ENCODE data around the gene MST1.
"Not testable (repeated sequence)": the region's sequence is repeated elsewhere in the genome, so short reads cannot be mapped to it uniquely, and the experiment has no call there.

Gene MST1

DNA sequence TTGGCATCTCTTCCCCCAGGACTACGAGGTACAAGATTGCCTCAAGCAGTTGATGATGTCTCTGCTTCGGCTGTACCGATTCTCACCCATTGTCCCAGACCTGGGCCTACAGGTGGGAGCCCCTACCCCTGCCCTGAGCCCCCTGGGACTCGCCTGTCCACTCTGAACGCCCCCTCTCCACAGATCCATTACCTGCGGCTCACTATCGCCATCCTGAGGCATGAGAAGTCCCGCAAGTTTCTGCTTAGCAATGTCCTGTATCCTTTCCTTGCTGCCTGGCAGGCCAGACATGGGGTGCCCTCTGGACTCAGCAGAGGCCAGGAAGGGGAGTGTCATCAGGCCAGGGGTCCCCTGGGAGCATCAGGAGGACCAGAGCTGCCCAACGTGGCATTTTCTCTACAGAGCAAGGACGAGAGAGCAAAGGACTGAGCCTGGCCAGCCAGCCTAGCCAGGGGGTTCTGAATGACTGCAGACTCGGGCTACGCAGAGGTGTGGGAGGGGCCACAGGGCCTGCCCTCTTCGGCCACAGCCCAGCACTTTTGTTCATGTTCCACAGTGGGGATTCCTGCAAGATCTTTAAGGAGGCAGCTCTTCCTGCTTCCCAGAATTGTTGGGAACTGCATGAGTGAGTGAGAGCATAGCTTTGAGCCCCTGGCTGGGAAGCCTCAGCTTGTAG lies 11.3 kb upstream of the MST1 start:
- no peak for DNase-seq (ENCODE audit: low read depth in 3 of 3)

DNA sequence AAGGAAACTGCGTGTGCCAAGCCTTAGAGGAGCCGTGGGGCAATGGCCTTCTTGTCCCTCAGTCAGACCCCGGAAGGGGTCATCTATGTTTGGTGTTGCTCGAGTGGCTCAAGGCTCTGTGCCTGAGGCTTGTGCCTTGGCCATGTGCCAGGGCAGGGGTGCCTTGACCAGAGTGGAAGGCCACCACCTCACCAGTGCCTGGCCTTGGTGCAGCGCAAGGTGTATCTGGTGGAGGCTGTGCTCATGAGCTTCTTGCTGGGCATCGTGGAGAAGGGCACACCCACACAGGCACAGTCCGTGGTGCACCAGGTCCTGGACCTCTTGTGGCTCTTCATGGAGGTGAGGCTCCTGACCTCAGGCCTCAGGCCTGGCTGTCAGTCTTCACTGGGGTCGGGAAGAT lies 10.7 kb upstream of the MST1 start:
- no peak for DNase-seq (ENCODE audit: low read depth in 3 of 3)

DNA sequence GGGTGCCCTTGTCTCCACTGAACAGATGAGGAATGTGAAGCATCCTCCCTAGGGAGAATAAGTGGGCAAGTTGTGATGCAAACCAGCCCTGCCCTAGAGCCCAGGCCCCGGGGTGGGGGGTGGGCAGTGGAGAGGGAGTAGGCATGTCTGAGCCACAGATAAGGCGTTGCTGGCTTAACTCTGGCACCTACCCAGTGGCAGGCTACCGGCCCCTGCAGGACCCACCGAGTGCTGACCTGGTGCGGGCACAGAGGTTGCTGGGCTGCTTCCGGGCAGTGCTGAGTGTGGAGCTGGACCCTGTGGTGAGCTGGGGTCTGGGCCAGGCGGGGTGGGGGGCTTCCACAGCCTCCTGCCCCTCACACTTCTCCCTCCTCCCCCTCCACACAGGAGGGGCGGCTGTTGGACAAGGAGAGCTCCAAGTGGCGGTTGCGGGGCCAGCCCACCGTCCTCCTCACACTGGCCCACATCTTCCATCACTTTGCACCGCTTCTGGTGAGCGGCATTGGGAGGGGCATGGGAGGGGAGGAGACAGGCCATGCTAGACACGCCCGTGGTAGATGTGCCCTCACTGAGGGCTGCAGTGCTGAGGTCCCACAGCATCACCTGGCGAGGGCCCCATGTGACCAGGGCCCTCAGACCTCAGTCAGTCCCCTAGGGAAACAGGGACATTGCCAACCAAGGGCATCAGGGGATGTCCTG lies 10.2 kb upstream of the MST1 start:
- DNase-seq (ENCODE audit: low read depth in 3 of 3): no peak

DNA sequence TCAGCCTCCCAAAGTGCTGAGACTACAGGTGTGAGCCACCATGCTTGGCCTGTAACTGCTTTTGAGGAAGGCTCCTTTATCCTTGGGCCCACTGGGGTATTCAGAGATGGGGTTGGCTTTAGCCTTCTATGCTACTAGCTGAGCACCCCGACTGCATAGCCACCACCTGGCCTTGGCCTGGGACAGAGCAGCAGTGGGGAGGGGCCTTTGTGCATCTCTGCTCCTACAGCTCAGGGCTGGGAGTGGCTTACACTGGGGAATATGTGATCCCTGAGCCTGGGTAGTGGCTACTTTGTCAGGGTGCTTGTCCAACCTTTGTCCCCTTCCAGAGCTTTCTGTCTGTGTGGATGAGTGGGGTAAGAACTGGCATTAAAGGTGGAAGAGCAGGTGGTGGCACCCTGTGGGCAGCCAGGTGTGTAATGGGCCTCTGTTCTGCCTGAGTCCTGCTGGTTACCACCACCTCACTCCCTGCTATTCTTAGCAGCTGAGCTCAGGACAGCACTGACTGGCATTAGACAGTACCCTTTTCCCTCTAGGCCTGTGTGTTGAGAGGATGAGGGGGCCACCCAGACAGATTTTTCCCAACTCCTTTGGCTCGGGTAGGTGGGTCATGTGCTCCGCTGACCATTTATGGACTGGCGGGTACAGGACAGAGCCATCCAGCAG lies 6.2 kb upstream of the MST1 start:
- DNase-seq (ENCODE audit: low read depth in 3 of 3): not testable (repeated sequence)

DNA sequence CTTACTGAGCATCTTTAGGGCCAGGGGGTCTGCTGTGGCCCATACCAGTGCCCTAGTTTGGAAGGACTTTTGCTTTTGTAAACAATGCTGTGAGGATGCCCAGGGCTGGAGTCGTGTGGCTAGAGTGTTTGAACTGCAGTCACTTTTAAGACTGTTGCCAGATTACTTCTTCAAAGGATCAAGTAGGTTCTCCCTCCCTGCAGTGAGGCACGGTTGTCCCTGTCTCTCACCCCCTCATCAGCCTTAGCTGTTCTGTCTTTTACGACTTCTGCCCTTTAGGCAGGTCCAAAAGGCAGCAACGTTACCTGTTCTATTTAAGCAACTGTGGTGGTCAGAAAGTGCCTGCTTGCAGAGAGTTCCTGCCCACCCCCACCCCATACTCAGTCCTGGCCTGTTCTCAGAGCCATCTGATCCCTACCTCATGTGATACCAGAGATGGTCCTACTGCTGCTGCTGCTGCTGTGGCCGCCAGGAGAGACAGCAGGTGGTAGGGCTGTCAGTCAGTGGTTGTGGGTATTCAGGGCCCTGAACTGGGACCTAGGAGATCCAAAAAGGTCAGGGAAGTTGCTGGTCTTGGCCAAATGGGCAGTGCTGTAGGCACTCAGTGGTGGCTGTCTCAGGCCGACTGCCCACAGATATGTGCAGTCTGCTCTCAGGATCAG lies 5.3 kb upstream of the MST1 start:
- DNase-seq (ENCODE audit: low read depth in 3 of 3): not testable (repeated sequence)

DNA sequence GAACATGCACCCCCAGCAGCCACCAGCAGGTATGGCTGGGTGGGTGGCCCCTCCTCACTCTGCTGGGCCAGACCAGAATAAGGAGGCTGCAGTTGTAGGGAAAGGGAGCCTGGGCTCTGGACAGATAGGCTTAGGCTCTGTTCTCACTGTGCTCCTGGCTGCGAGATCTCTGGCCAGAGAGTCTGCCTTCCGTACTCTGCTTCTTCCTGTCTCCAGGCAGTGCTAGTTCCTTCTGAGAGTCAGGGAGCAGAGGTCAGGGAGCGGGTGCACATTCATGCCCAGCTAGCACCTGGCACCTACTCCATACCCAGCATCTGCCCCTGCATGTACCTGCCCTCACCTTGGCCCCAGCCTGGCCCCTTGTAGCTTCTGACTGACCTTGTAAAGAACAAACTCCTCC lies 2.2 kb upstream of the MST1 start:
- DNase-seq (ENCODE audit: low read depth in 3 of 3): not testable (repeated sequence)

DNA sequence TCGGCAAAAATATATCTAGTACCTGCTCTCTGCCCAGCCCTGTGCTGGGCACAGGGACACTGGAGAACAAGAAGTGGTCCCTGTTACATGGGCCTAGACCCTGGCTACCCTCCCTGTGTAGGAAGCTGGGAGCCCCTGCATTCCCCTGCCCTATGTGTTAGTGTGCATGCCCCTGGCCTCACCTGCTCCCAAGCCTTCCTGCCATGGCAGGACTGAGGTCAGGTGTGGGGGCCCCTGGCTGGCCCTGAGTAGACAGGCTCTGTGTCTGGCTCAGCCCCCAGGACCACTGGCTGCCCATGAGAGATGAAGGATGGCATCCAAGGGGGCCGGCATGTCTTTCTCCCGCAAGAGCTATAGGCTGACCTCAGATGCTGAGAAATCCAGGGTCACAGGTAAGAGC lies 1.6 kb upstream of the MST1 start:
- DNase-seq (ENCODE audit: low read depth in 3 of 3): not testable (repeated sequence)

DNA sequence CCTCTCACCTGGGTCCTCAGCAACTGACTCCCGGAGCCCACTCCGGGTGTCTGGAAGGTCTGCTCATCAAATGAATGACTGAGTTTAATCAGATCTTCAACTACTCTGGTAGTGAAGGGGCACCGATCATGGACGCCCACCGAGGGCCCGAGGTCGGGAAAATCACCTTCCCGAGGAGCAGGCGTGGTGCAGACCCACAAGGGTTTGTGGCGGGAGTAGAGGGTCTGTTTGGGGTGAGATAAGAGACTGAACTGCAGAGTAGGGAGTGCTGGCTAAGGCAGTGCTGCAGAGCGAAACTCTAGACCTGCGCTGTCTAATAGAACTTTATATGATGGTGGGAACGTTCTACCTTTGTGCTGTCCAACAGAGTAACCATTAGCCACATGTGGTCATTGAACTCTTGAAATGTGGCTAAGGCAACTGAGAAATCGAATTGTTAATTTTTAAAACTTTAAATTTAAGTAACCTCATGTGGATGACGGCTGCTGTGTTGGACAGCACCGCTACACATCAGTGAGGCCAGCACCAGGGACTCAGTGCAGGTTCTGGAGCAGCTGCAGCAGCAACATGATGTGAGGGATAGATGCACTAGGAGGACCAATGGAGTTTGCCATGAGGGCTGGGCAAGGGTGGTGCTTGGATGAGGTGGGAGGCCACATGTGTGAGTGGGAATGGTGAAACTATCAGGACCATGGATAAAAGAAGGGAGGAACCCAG lies 792 bp upstream of the MST1 start:
- DNase-seq (ENCODE audit: low read depth in 3 of 3): not testable (repeated sequence)

DNA sequence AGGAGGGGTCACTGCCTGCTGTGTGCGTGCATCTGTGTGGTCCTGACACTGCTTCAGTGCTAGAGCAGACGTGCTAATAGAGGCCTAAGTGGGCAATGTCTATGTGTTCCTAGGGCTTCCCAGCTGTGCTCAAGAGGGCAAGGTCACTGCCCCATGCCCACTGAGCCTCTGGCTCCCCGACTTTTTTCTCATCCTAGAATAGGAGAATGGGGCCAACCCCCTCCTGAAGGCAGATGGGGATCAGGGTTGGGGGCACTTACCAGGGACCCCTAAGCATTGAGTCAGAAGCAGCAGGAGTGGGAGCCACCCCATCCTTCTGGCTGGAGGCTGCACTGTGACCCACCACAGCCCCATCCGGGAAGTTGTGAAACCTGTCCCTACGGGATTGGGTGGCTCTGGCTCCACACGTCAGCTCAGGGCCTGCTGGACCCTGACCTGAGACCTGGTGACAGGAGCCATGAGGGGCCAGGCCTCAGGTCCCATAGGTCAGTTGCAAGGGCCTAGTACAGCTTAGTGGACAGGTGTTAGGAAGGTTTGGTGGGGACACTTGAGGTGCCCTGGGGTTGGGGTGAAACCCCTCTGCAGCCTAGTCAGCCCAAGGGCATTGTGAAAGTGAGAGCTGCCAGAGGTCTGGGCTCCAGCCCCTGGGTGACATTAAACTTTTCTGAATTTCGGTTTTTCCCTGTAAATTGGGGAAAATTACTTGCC lies 782 bp downstream of the MST1 start:
- not testable (repeated sequence) for DNase-seq (ENCODE audit: low read depth in 3 of 3)

DNA sequence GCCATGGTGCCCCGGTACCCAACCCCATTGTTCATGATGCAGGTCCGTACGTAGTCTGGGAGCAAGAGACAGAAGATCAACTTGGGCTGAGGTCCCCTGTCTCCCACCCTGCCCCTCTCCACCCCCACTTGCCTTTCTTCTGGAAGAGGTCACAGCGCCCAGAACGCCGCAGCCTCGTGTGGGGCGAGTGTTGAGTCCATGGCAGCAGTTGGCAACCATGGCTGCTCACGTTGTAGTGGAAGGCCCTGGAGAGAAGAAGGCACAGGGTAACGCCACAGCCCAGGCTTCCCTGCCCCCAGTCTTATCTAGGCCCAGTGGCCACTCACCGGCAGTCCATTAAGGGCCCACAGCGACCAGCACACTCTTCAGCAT lies 1.9 kb downstream of the MST1 start:
- DNase-seq (ENCODE audit: low read depth in 3 of 3): not testable (repeated sequence)

DNA sequence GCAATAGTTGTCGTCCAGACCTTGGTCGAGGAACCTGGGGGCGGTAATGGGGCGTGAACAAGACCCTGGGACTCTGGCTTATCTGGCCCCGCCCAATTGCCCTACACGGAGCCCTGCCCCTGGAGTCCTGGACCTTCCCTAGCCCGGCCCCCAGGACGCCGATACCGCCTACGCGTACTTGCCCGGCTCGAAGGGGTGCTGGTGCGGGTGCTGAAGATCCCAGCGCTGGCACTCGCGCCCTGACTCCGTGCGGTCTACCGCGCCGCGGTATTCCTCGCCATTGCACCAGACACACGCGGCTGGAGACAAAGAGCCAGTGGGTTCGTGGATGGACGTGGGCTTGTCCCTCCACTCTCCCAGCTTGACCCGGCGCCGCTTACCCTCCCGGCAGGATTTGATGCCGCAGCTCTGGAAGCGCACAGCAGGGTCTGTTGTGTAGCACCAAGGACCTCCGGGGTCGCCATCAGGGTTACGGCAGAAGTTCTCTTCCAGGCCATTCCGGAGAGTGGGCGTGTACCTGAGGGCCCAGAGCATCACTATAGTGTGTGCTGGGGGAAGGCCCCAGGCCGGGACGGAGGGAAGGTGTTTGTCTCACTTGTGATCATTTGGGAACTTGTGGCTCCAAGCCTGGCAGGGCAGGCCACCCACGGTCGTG lies 2.4 kb downstream of the MST1 start:
- not testable (repeated sequence) for DNase-seq (ENCODE audit: low read depth in 3 of 3)

DNA sequence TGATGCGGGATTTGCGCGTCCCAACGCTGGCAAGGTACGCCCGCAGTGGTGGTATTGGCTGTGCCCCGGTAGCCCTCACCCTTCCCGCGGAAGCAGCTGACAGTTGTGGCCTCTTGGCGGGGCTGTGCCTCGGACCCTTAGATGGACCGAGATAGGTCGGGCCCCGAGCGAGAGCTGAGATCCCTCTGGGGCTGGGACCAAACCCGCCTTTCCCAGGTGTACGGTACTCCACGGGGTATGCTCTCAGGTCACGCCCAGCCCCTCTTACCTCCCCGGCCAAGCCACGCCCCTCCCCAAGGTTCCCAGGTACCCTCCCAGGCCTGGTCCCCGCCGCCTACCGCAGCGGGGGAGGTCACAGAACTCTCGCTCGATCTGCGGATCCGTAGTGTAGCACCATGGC lies 2.9 kb downstream of the MST1 start:
- not testable (repeated sequence) for DNase-seq (ENCODE audit: low read depth in 3 of 3)

DNA sequence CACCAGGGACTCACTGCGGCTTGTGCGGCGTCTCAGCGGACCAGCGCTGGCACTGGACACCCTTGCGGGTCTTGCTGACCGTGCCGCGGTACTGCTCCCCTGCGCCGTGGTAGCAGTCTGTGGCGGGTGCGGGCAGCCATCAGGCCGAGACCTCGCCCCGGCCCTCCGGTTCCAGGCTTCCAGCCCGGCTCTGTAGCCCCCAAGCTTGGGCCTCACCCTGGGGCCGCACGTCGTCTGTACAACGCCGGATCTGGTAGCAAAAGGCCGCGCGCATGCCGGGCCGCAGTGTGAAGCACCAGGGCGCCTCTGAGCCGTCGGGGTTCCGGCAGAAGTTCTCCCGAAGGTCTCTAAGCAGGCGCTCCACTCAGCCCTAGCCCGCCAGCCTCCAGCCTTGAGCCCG lies 3.4 kb downstream of the MST1 start:
- not testable (repeated sequence) for DNase-seq (ENCODE audit: low read depth in 3 of 3)

DNA sequence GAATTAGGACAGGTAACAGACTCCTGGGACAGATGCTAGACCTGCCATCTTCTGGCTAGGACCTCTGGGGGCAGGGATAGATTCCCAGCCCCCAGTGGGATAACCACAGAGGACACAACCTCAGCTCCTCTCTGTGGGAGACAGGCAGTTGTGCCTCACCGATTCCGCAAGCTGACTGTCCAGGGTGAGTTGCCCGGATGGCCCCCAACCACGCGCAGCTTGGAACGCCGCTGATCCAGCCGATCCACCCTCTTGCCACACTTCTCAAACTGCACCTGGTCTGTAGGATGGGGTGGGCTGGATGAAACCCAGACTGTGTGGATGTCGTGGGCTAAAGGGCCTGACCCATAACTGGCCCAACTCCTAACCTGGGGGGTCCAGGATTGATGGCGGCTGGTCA lies 4.2 kb downstream of the MST1 start:
- DNase-seq (ENCODE audit: low read depth in 3 of 3): not testable (repeated sequence)

DNA sequence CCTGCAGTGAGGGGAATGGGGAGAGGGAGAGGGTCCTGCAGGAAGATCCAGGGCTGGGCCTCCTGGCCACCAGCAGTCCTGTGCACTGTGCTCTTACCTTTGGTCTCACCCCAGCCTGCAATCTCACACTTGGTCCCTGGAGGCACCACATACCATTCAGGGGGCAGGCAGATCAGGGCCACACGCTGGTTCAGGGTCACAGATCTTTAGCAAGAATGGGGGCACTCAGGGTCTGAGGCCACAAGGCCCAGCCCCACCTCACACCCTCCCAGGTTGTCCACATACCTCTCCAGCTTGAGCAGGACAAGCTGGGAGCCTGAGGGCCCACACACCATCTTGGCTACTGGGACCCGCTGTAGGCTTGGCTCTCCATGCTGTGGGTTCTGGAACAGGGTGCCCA lies 4.8 kb downstream of the MST1 start:
- DNase-seq (ENCODE audit: low read depth in 3 of 3): not testable (repeated sequence)

DNA sequence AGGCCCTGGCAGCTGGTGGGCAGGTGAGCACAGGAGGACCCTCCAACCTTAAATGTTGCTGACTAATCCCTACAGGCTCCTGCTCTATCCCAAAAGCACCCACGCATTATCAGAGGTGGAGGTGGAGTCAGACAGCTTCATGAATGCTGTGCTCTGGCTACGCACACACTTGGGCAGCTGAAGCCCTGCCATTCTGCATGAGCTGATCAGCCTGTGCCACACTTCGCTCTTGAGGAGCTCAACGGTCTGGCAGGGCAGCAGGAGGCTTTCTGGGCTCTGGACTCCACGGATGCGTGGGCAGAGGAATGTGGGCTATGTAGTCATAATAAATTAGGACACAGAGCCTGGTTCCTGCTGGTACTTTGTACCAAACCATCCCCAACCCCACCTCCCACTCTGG lies 6.1 kb downstream of the MST1 start:
- no peak for DNase-seq (ENCODE audit: low read depth in 3 of 3)

DNA sequence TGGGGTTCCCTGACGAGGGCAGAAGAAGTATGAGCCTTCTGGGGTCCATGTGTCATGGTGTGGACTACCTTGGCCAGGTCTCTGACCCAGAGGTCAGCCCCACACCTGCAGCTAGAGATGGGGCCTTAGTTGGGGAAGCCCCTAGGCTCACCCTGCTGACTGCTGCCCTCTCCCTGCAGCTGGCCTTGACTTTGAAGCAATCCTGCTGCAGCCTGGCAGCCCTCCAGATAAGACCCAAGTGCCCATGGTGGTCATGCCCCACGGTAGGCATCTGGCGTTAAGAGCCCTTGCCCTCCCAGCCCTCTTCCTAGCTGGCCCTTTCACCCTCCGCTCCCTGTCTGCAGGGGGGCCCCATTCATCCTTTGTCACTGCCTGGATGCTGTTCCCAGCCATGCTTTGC lies 7.7 kb downstream of the MST1 start:
- no peak for DNase-seq (ENCODE audit: low read depth in 3 of 3)

DNA sequence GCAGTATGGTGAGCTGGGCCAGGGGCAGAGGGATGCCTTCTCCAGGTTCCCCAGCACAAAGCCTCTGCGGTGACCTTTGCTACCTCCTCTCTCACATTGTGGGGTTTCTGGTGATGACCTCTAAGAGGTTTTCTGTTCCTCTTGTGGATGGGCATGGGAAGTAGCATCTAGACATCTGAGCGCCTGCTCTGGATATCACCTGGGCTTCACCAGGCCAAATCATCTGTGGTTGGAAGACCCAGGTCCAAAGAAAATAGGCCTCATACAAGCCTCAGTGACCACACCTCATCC lies 8.1 kb downstream of the MST1 start:
- DNase-seq (ENCODE audit: low read depth in 3 of 3): no peak

DNA sequence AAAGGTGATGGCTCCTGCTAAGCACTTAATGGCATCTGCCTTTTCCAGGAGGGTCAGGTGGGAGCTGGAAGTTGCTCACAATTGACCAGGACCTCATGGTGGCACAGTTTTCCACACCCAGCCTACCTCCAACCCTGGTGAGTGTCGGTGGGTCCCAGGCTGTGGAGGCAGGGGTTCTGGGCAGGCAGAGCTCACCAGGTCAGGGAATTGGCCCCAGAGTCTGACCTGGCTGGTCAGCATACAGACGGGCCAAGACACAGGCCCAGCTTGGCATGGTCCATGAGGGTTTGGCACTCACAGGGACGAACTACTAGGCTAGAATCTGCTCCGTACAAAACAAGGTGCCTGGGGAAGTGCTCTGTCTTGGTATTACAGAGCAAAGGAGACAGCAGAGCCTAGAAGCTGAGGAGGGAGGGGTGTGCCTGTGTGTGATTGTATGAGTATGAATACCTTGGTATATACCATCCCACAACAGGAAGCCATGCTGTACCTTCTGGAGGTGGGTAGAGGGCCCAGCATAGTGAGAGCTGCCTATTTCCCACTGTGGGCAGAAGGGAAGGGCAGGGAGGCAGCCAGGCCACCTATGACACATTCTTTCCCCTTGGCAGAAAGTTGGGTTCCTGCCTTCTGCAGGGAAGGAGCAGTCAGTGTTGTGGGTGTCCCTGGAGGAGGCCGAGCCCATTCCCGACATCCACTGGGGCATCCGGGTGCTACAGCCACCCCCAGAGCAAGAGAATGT lies 8.6 kb downstream of the MST1 start:
- no peak for DNase-seq (ENCODE audit: low read depth in 3 of 3)

DNA sequence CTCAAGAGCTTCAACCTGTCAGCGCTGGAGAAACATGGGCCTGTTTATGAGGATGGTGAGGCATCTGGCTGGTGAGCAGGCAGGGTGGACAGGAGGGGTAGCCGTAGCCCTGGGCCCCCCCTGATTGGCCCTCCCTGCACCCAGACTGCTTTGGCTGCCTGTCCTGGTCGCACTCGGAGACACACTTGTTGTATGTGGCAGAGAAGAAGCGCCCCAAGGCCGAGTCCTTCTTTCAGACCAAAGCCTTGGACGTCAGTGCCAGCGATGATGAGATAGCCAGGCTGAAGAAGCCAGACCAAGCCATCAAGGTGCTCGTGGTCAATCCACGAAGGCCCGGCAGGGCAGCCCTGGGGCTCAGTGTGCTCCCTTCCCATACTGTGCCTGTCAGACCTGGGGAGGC lies 13.4 kb downstream of the MST1 start:
- no peak for DNase-seq (ENCODE audit: low read depth in 3 of 3)
